GM19239 (cell line): Measurements from ENCODE around the gene SERF2.
"Not testable (repeated sequence)": the region's sequence is repeated elsewhere in the genome, so short reads cannot be mapped to it uniquely, and the experiment has no call there.

Source experiments
- DNase-seq: peaks from one replicate; pipeline ENCODE4 v3.0.0; 2011; ENCODE audit warnings: low spot score; ENCODE audit not compliant: insufficient read length
- FAIRE-seq: peaks from 2 replicates; lab custom pipeline; 2011; peaks lifted over from hg19 to GRCh38; lab: Jason Lieb, UNC

The SERF2 gene

GRCh38 chr15:43826508-43827341 is 34.6 kb downstream of the SERF2 start, which contains the start of gene WDR76:
TSS of gene WDR76 (plus strand) at chr15:43827002. CDS start at chr15:43827033, 31 bp downstream.
- FAIRE-seq: peak; percentile 80
- peak; percentile 56 for DNase-seq

DNA sequence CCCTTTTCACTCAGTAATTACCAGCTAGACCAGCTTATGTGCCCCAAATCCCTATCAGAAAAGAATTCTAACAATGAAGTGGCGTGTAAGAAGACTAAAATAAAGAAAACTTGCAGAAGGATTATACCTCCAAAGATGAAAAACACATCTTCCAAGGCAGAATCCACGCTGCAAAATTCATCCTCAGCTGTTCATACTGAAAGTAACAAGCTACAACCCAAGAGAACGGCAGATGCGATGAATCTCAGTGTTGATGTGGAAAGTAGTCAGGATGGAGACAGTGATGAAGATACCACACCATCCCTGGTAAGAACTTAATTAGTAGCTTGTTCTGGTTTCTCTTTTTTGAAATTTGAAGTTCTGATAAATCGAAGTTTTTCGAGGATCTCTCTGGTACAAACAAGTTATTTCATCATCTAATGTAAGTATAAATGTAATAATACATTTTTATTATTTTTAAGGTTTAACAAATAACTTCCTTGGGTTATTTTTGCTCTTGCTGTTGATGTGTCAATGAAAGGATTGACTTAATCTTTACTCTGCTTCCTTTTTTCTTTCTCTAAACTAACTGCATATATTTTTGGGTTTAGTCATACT is 36.0 kb downstream of the SERF2 start:
- peak; percentile 68 for FAIRE-seq

GRCh38 chr15:43829951-43830540 is 37.9 kb downstream of the SERF2 start:
- DNase-seq, FAIRE-seq: not testable (repeated sequence)

More for the DNA sequence above, 36.0 kb downstream of the SERF2 start:
- no peak for DNase-seq

DNA sequence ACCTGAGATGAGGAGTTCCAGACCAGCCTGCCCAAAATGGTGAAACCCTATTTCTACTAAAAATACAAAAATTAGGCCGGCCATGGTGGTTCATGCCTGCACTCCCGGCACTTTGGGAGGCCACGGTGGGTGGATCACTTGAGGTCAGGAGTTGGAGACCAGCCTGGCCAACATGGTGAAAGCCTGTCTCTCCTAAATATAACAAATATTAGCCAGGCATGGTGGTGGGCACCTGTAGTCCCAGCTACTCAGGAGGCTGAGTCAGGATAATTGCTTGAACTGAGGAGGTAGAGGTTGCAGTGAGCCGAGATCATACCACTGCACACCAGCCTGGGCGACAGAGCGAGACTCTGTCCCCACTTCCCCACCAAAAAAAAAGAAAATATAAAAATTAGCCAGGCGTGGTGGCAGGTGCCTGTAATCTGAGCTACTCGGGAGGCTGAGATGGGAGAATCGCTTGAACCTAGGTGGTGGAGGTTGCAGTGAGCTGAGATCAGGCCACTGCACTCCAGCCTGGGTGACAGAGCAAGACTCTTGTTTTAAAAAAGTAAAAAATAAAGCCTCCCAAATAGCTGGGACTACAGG is 38.7 kb downstream of the SERF2 start:
- not testable (repeated sequence) for DNase-seq, FAIRE-seq

DNA sequence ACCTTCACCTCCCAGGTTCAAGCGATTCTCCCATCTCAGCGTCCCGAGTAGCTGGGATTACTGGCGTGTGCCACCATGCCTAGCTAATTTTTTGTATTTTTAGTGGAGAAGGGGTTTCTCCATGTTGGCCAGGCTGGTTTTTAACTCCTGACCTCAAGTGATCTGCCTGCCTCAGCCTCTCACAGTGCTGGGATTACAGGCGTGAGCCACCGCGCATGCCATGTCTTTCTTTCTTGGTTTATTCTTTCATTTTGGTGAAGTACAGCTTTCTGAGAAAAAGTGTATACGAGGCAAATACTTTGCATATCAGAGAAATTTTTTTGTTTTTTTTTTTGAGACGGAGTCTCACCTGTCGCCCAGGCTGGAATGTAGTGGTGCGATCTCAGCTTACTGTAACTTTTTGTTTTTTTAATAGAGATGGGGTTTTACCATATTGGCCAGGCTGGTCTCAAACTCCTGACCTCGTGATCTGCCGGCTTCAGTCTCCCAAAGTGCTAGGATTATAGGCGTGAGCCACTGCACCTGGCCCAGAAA is 39.5 kb downstream of the SERF2 start:
- not testable (repeated sequence) for FAIRE-seq

DNA sequence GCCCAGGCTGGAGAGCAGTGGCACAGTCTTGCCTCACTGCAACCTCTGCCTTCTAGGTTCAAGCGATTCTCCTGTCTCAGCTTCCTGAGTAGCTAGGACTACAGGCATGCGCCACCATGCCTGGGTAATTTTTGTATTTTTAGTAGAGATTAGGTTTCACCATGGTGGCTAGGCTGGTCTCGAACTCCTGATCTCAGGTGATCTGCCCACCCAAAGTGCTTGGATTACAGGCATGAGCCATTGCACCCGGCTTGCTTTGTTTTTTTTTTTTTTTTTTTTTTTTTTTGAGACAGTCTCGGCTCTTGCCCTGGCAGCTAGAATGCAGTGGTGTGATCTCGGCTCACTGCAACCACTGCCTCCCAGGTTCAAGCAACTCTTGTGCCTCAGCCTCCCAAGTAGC is 40.4 kb downstream of the SERF2 start:
- not testable (repeated sequence) for FAIRE-seq, DNase-seq

More for the DNA sequence above, 39.5 kb downstream of the SERF2 start:
- DNase-seq: not testable (repeated sequence)

DNA sequence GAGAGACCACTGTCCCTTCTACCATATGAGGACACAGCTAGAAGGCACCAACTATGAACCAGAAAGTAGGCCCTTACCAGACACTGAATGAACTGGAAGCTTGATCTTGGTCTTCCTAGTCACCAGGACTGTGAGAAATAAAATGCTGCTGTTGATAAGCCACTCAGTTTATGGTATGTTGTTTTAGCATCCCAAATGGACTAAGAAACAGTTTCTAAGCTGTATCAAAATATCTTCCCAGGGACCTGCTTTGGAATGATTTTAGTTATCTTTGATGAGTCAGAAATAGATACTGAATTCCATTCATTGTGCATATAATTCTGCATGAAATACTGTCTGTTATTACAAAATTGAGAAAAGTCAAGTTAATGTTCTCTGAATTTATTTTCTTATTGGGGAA is 53.3 kb downstream of the SERF2 start:
- FAIRE-seq: no peak
- DNase-seq: no peak
